ENCODE measurements around the gene ACRV1.

ACRV1 gene

GRCh38 chr11:125679397-125679796 lies 1.2 kb downstream of the ACRV1 start:
- peaks cover 35% of the 10 kb centered on the region for H3K36me3 Mint-ChIP-seq (ENCODE audit: low read depth)
- no peak overlapping the region for H3K27ac Mint-ChIP-seq
- no peak for DNase-seq
- ATAC-seq: no peak
- no peaks in the 10 kb centered on the region for H3K4me1 Mint-ChIP-seq
- no peaks in the 10 kb centered on the region for H3K27me3 Mint-ChIP-seq
- no peak overlapping the region for H3K4me3 Mint-ChIP-seq
- H3K9me3 Mint-ChIP-seq: no peaks in the 10 kb centered on the region

- ATAC-seq (no peak), DNase-seq (no peak)
- Mint-ChIP-seq H3K9me3 (no peaks in the 10 kb centered on the region), H3K4me1 (no peaks in the 10 kb centered on the region), H3K4me3 (no peak overlapping the region), H3K36me3 (ENCODE audit: low read depth) (peaks cover 40% of the 10 kb centered on the region), H3K27ac (no peak overlapping the region), H3K27me3 (no peaks in the 10 kb centered on the region)
These were observed 5.5 kb downstream of the ACRV1 start for GRCh38 chr11:125675196-125675595.

- H3K27ac Mint-ChIP-seq: no peak overlapping the region
- H3K4me1 Mint-ChIP-seq: no peaks in the 10 kb centered on the region
- H3K4me3 Mint-ChIP-seq: no peak overlapping the region
- H3K27me3 Mint-ChIP-seq: no peaks in the 10 kb centered on the region
- ATAC-seq (no peak), DNase-seq (no peak)
- H3K9me3 Mint-ChIP-seq: no peaks in the 10 kb centered on the region
- peaks cover 42% of the 10 kb centered on the region for H3K36me3 Mint-ChIP-seq (ENCODE audit: low read depth)
These were observed 6.4 kb downstream of the ACRV1 start for GRCh38 chr11:125674210-125674609.

GRCh38 chr11:125671561-125671960 lies 9.1 kb downstream of the ACRV1 start:
- no peaks in the 10 kb centered on the region for H3K27me3 Mint-ChIP-seq
- no peak for DNase-seq
- H3K4me1 Mint-ChIP-seq: no peaks in the 10 kb centered on the region
- no peak overlapping the region for H3K4me3 Mint-ChIP-seq
- peaks cover 6% of the 10 kb centered on the region for H3K9me3 Mint-ChIP-seq
- H3K36me3 Mint-ChIP-seq (ENCODE audit: low read depth): peaks cover 43% of the 10 kb centered on the region
- no peak overlapping the region for H3K27ac Mint-ChIP-seq
- ATAC-seq: no peak

GRCh38 chr11:125670172-125670571 lies 10.5 kb downstream of the ACRV1 start:
- Mint-ChIP-seq H3K27me3 (no peaks in the 10 kb centered on the region), H3K27ac (no peak overlapping the region), H3K36me3 (ENCODE audit: low read depth) (peaks cover 50% of the 10 kb centered on the region), H3K4me1 (no peaks in the 10 kb centered on the region), H3K9me3 (peaks cover 13% of the 10 kb centered on the region), H3K4me3 (no peak overlapping the region)
- DNase-seq (no peak), ATAC-seq (no peak)

GRCh38 chr11:125667151-125667550 lies 13.5 kb downstream of the ACRV1 start:
- Mint-ChIP-seq H3K4me1 (peaks cover 8% of the 10 kb centered on the region), H3K4me3 (no peak overlapping the region), H3K27me3 (no peaks in the 10 kb centered on the region), H3K36me3 (ENCODE audit: low read depth) (peaks cover 76% of the 10 kb centered on the region), H3K27ac (no peak overlapping the region), H3K9me3 (peaks cover 21% of the 10 kb centered on the region)
- no peak for DNase-seq
- no peak for ATAC-seq

- DNase-seq: no peak
- Mint-ChIP-seq H3K4me1 (peaks cover 8% of the 10 kb centered on the region), H3K27me3 (no peaks in the 10 kb centered on the region), H3K9me3 (peaks cover 21% of the 10 kb centered on the region), H3K36me3 (ENCODE audit: low read depth) (peaks cover 79% of the 10 kb centered on the region), H3K4me3 (no peak overlapping the region), H3K27ac (no peak overlapping the region)
- peak; percentile 52 for ATAC-seq
These were observed 16.7 kb downstream of the ACRV1 start for GRCh38 chr11:125663910-125664309.

GRCh38 chr11:125662689-125663088 lies 18.0 kb downstream of the ACRV1 start:
- Mint-ChIP-seq H3K4me3 (no peak overlapping the region), H3K9me3 (peaks cover 21% of the 10 kb centered on the region), H3K27ac (no peak overlapping the region), H3K27me3 (no peaks in the 10 kb centered on the region), H3K4me1 (peaks cover 8% of the 10 kb centered on the region), H3K36me3 (ENCODE audit: low read depth) (peaks cover 76% of the 10 kb centered on the region)
- no peak for DNase-seq
- ATAC-seq: no peak

GRCh38 chr11:125649465-125650166 lies 31.0 kb downstream of the ACRV1 start:
- Mint-ChIP-seq H3K9me3 (no peaks in the 10 kb centered on the region), H3K4me3 (no peak overlapping the region), H3K4me1 (no peaks in the 10 kb centered on the region), H3K36me3 (ENCODE audit: low read depth) (peaks cover 74% of the 10 kb centered on the region), H3K27ac (no peak overlapping the region), H3K27me3 (no peaks in the 10 kb centered on the region)
- no peak for ATAC-seq
- no peak for DNase-seq

GRCh38 chr11:125645871-125646270 lies 34.8 kb downstream of the ACRV1 start:
- no peak overlapping the region for H3K4me3 Mint-ChIP-seq
- H3K36me3 Mint-ChIP-seq (ENCODE audit: low read depth): peaks cover 77% of the 10 kb centered on the region
- no peak overlapping the region for H3K27ac Mint-ChIP-seq

GRCh38 chr11:125638315-125638714 lies 42.3 kb downstream of the ACRV1 start:
- Mint-ChIP-seq H3K27me3 (no peaks in the 10 kb centered on the region), H3K27ac (no peak overlapping the region), H3K4me3 (no peak overlapping the region), H3K36me3 (ENCODE audit: low read depth) (peaks cover 71% of the 10 kb centered on the region), H3K9me3 (no peaks in the 10 kb centered on the region), H3K4me1 (no peaks in the 10 kb centered on the region)
- DNase-seq: no peak
- ATAC-seq: no peak

More at GRCh38 chr11:125645871-125646270, 34.8 kb downstream of the ACRV1 start:
- ATAC-seq (no peak), DNase-seq (no peak)
- Mint-ChIP-seq H3K4me1 (no peaks in the 10 kb centered on the region), H3K9me3 (no peaks in the 10 kb centered on the region), H3K27me3 (no peaks in the 10 kb centered on the region)

- no peaks in the 10 kb centered on the region for H3K9me3 Mint-ChIP-seq
These were observed 42.8 kb downstream of the ACRV1 start for GRCh38 chr11:125637840-125638239.

GRCh38 chr11:125627236-125627910 lies 53.3 kb downstream of the ACRV1 start:
- DNase-seq (no peak), ATAC-seq (no peak)
- Mint-ChIP-seq H3K27me3 (no peaks in the 10 kb centered on the region), H3K36me3 (ENCODE audit: low read depth) (peaks cover 56% of the 10 kb centered on the region), H3K9me3 (no peaks in the 10 kb centered on the region), H3K4me3 (peak overlapping the region; percentile 89), H3K4me1 (peaks cover 27% of the 10 kb centered on the region), H3K27ac (peak overlapping the region; percentile 1)

More at GRCh38 chr11:125637840-125638239, 42.8 kb downstream of the ACRV1 start:
- Mint-ChIP-seq H3K36me3 (ENCODE audit: low read depth) (peaks cover 75% of the 10 kb centered on the region), H3K27ac (no peak overlapping the region), H3K4me1 (no peaks in the 10 kb centered on the region), H3K4me3 (no peak overlapping the region), H3K27me3 (no peaks in the 10 kb centered on the region)
- no peak for ATAC-seq
- DNase-seq: no peak

- ATAC-seq: peak; percentile 50
- Mint-ChIP-seq H3K36me3 (ENCODE audit: low read depth) (peaks cover 53% of the 10 kb centered on the region), H3K4me3 (peak overlapping the region; percentile 89), H3K27me3 (no peaks in the 10 kb centered on the region), H3K27ac (peak overlapping the region; percentile 100), H3K9me3 (no peaks in the 10 kb centered on the region), H3K4me1 (peaks cover 27% of the 10 kb centered on the region)
- DNase-seq: no peak
These were observed 54.2 kb downstream of the ACRV1 start for GRCh38 chr11:125626288-125626950.
